Tibial artery (tissue), 4 donors: ENCODE data around the gene TMEM88.

ENCODE experiments used
- DNase-seq, 2 donors: peaks; one replicate each; pipeline ENCODE4 v3.0.0-alpha.2; 2019
- H3K27ac ChIP-seq, 2 donors: fragments of 200-600 bp; sonication (generic) in 1 of 2; 1 replicate in 1 of 2; 2 replicates in 1 of 2; pipeline ENCODE4 v1.5.1; 2018 to 2019; ENCODE audit warnings: mild to moderate bottlenecking in 1 of 2
- H3K27me3 ChIP-seq, 2 donors: fragments of 200-600 bp; sonication (generic) in 1 of 2; one replicate each; pipeline versions ENCODE4 v1.5.1 to v1.6.0; 2016 to 2019
- H3K36me3 ChIP-seq, 3 donors: fragments of 200-600 bp; sonication (generic) in 2 of 3; one replicate each; pipeline ENCODE4 v1.5.1; 2016 to 2019; ENCODE audit warnings: mild to moderate bottlenecking in 2 of 3
- H3K4me1 ChIP-seq, 4 donors: fragments of 200-600 bp; sonication (generic) in 2 of 4; 1 replicate in 3 of 4; 2 replicates in 1 of 4; pipeline ENCODE4 v1.5.1; 2016 to 2019
- H3K4me3 ChIP-seq, 2 donors: fragments of 200-600 bp; sonication (generic) in 1 of 2; 1 replicate in 1 of 2; 2 replicates in 1 of 2; pipeline ENCODE4 v1.5.1; 2018 to 2019; ENCODE audit warnings: mild to moderate bottlenecking in 2 of 2
- H3K9me3 ChIP-seq, 3 donors: fragments of 200-600 bp; sonication (generic) in 1 of 3; one replicate each; pipeline ENCODE4 v1.5.1; 2016 to 2019
- CTCF ChIP-seq, 2 experiments: fragments of 200-600 bp in 1 of 2; fragments of 450-650 bp in 1 of 2; IDR thresholded peaks; one replicate each; pipeline ENCODE4 v1.5.1; 2017 to 2019; ENCODE audit warnings: antibody characterized with exemption in 2 of 2, mild to moderate bottlenecking in 1 of 2, moderate library complexity in 1 of 2
- intact Hi-C: fragments of 100-400 bp; cut with DNase I; formaldehyde crosslinking; loops from one replicate; pipeline ENCODE4 v1.15.0; 2023; ENCODE audit warnings: low total_unique reads

The TMEM88 gene

DNA sequence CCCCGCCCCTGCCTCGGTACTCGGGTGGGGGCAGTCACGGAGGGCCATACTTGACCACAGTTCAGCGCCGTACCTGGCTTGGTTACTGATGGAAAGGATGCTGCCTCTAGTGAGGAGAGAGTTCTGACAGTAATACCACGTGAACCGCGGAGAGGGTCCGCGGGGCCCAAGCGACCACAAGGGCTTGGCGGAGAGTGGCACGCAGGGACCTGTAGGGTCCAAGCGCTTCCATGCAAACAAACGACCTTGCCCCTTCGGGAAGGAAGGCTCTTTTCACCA, 11.7 kb upstream of the TMEM88 start:
- DNase-seq = no peak
- TF ChIP-seq CTCF (IDR thresholded peaks at IDR 0.05) = no peak
- H3K27me3 ChIP-seq = no peaks in the 10 kb centered on the region
- H3K4me3 ChIP-seq = peak overlapping the region; percentile 64 to 84
- peak overlapping the region; percentile 89 to 95 for H3K27ac ChIP-seq
- intact Hi-C loops = loop anchor here (10.0 kb wide), 1 partner anchor 312 kb away; the partner anchor contains the start of gene PER1
- no peaks in the 10 kb centered on the region for H3K9me3 ChIP-seq
- H3K4me1 ChIP-seq = peaks cover 4 to 58% (median 35%) of the 10 kb centered on the region in 4 donors
- peaks cover 19 to 28% (median 27%) of the 10 kb centered on the region in 3 donors for H3K36me3 ChIP-seq

GRCh38 chr17:7843536-7844291, 11.2 kb upstream of the TMEM88 start:
- Histone ChIP-seq H3K27me3 (no peaks in the 10 kb centered on the region), H3K4me1 (peaks cover 4 to 52% (median 31%) of the 10 kb centered on the region in 4 donors), H3K27ac (peak overlapping the region; percentile 89 to 95), H3K36me3 (peaks cover 24 to 33% (median 32%) of the 10 kb centered on the region in 3 donors), H3K4me3 (peak overlapping the region; percentile 64 to 84), H3K9me3 (no peaks in the 10 kb centered on the region)
- intact Hi-C loops = loop anchor here (10.0 kb wide), 1 partner anchor 311 kb away; the partner anchor contains the start of gene PER1
- TF ChIP-seq CTCF (IDR thresholded peaks at IDR 0.05) = no peak
- DNase-seq = peak; percentile 82 to 89

DNA sequence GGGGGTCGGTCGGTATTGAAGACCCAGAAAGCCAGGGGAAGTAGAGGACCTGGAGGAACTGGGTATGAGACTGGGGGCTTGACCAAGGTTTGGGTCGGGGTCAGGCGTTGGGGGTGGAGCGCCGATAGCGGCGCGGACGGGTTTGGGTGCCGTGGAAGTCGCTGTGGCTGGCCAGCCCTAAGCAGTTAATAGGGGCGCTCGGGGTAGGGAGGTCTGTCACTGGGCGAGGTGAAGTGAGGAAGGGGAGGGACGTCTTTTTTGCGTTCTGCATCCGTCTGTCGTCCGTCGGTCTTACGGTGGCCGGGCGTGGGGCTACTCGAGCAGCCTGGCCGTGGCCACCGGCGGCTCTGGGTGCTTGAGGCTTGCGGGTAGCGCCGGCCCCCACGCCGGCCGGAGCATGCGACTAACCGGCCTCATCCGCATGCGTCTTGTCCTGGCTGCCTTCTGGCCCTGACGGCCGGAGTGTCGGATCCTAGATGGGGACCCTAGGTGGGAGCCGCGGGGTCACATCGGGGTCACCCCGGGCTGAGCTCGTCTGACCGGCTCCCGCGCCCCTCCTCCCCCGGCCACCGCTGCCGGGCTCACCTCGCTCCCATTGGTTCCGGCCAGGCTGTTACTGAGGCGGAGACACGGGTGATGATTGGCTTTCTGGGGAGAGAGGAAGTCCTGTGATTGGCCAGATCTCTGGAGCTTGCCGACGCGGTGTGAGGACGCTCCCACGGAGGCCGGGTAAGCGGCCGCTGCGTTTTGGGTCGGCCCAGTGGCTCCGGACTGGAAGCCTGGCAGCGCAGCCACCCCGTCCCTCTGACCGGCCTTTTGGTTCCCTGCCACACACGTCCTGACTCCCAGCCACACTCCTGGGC, 10.3 kb upstream of the TMEM88 start:
- peaks cover 4 to 51% (median 28%) of the 10 kb centered on the region in 4 donors for H3K4me1 ChIP-seq
- TF ChIP-seq CTCF (IDR thresholded peaks at IDR 0.05) = no peak
- peak; percentile 93 to 97 for DNase-seq
- peaks cover 30 to 41% (median 40%) of the 10 kb centered on the region in 3 donors for H3K36me3 ChIP-seq
- no peaks in the 10 kb centered on the region for H3K27me3 ChIP-seq
- peak overlapping the region; percentile 89 to 95 for H3K27ac ChIP-seq
- no peaks in the 10 kb centered on the region for H3K9me3 ChIP-seq
- H3K4me3 ChIP-seq = peak overlapping the region; percentile 64 to 84
- intact Hi-C loops = loop anchor here (10.0 kb wide), 1 partner anchor 310 kb away; the partner anchor contains the start of gene PER1

DNA sequence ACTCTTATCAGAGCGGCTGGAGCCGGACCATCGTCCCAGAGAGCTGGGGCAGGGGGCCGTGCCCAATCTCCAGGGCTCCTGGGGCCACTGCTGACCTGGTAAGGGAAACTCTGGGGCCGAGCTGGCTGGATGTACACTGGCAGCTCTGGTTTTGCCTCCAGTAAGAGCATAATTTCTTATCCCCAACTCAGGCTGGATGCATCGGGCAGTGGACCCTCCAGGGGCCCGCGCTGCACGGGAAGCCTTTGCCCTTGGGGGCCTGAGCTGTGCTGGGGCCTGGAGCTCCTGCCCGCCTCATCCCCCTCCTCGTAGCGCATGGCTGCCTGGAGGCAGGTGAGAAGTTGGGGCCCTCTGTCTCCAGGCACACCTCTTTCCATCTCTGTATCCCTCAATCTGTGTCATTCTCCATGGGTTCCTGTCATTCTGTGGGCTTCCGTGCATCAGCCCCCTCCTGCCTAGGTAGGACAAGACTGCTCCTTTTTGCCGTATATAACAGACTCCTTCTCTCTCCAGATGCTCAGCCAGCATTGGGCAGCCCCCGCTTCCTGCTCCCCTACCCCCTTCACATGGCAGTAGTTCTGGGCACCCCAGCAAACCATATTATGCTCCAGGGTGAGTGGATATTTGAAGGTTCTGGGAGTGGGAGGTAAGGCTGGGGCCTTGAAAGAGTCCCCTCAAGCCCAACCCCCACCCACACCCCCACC, 9.4 kb upstream of the TMEM88 start:
- Histone ChIP-seq H3K4me1 (peaks cover 4 to 48% (median 28%) of the 10 kb centered on the region in 4 donors), H3K27me3 (no peaks in the 10 kb centered on the region), H3K4me3 (peak overlapping the region; percentile 64 to 84), H3K36me3 (peaks cover 40 to 51% (median 50%) of the 10 kb centered on the region in 3 donors), H3K27ac (peak overlapping the region; percentile 89 to 95), H3K9me3 (no peaks in the 10 kb centered on the region)
- peak in 1 of 2 donors; percentile 71 for DNase-seq
- intact Hi-C loops = loop anchor here (10.0 kb wide), 1 partner anchor 309 kb away; the partner anchor contains the start of gene PER1
- TF ChIP-seq CTCF (IDR thresholded peaks at IDR 0.05) = no peak
